ENCODE data around the gene FAM171A1. TPM values are rescaled to one million over a fixed set of nuclear protein-coding genes. Genes with fewer than 3 reads are reported as not detected.
A peak's percentile ranks its signal among the peaks of the same experiment; 100 is the strongest.
"Not testable (repeated sequence)": the region's sequence is repeated elsewhere in the genome, so short reads cannot be mapped to it uniquely, and the experiment has no call there.

Gene FAM171A1
- total RNA-seq, 2 donors from 2014 or later: 36.5 to 39.0 TPM

DNA sequence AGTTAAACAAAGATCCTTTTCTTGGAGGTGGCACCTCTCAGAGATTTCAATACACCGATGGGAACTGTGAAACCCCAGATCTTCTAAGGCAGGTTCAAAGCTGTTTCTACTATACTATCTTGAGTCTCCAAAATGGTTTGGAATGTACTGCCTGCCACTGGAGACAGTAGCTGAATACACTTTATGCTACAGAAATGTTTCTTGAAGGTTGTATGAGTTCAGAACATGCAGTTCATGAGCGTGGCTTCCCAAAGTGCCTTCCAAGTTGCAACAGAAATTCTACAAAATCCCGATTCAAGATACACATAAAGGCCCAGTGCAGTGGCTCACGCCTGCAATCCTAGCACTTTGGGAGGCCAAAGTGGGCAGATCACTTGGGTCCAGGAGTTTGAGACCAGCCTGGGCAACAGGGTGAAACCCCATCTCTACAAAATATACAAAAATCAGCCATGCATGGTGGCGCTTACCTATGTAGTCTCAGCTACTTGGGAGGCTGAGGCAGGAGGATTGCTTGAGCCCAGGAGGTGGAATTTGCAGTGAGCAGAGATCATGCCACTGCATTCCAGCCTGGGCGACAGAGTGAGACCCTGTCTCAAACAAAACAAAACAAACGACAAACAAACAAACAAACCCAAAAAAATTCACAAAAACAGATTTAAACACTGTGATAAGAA lies 36.3 kb downstream of the FAM171A1 start:
- Histone ChIP-seq H3K9me3 (ENCODE audit: control insufficient read depth, low read length) (no peaks in the 10 kb centered on the region), H3K27ac (ENCODE audit: low read depth, low read length) (no peak overlapping the region), H3K36me3 (ENCODE audit: control insufficient read depth, insufficient read depth, low read length) (peaks cover 5% of the 10 kb centered on the region), H3K27me3 (ENCODE audit: control insufficient read depth, insufficient read depth, low read length, poor library complexity, severe bottlenecking) (no peaks in the 10 kb centered on the region), H3K4me3 (ENCODE audit: low read length) (no peak overlapping the region), H3K4me1 (ENCODE audit: control insufficient read depth, insufficient read depth, low read length) (no peaks in the 10 kb centered on the region), H3K9ac (ENCODE audit: extremely low read depth, low read length, poor library complexity, severe bottlenecking) (no peak overlapping the region)
- Mint-ChIP-seq H3K27ac (no peak overlapping the region), H3K36me3 (ENCODE audit: low read depth) (peaks cover 7% of the 10 kb centered on the region), H3K4me3 (no peak overlapping the region), H3K9me3 (no peaks in the 10 kb centered on the region), H3K4me1 (peaks cover 3% of the 10 kb centered on the region), H3K27me3 (ENCODE audit: insufficient read depth) (no peaks in the 10 kb centered on the region)
- no peak for DNase-seq
- WGBS, 2 experiments (ENCODE audit: insufficient coverage in 1 of 2, insufficient read length in 1 of 2): 87 to 89% methylated on average over 5 to 7 of the region's 7 CpGs
- TF ChIP-seq, protein P1, sequence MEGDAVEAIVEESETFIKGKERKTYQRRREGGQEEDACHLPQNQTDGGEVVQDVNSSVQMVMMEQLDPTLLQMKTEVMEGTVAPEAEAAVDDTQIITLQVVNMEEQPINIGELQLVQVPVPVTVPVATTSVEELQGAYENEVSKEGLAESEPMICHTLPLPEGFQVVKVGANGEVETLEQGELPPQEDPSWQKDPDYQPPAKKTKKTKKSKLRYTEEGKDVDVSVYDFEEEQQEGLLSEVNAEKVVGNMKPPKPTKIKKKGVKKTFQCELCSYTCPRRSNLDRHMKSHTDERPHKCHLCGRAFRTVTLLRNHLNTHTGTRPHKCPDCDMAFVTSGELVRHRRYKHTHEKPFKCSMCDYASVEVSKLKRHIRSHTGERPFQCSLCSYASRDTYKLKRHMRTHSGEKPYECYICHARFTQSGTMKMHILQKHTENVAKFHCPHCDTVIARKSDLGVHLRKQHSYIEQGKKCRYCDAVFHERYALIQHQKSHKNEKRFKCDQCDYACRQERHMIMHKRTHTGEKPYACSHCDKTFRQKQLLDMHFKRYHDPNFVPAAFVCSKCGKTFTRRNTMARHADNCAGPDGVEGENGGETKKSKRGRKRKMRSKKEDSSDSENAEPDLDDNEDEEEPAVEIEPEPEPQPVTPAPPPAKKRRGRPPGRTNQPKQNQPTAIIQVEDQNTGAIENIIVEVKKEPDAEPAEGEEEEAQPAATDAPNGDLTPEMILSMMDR (conservative IDR thresholded peaks at IDR 0.05): no peak

GRCh38 chr10:15333909-15334649 lies 37.0 kb downstream of the FAM171A1 start:
- Mint-ChIP-seq H3K27ac (peak overlapping the region; percentile 64), H3K4me1 (peaks cover 3% of the 10 kb centered on the region), H3K4me3 (no peak overlapping the region), H3K9me3 (no peaks in the 10 kb centered on the region), H3K27me3 (ENCODE audit: insufficient read depth) (no peaks in the 10 kb centered on the region), H3K36me3 (ENCODE audit: low read depth) (peaks cover 7% of the 10 kb centered on the region)
- no peak overlapping the region for H3K9ac ChIP-seq (ENCODE audit: extremely low read depth, low read length, poor library complexity, severe bottlenecking)
- H3K9me3 ChIP-seq (ENCODE audit: control insufficient read depth, low read length): no peaks in the 10 kb centered on the region
- H3K4me1 ChIP-seq (ENCODE audit: control insufficient read depth, insufficient read depth, low read length): no peaks in the 10 kb centered on the region
- no peak overlapping the region for H3K27ac ChIP-seq (ENCODE audit: low read depth, low read length)
- peaks cover 5% of the 10 kb centered on the region for H3K36me3 ChIP-seq (ENCODE audit: control insufficient read depth, insufficient read depth, low read length)
- 85 to 88% methylated on average over 5 to 6 of the region's 6 CpGs for WGBS, 2 experiments (ENCODE audit: insufficient coverage in 1 of 2, insufficient read length in 1 of 2)
- TF ChIP-seq, protein P1 (conservative IDR thresholded peaks at IDR 0.05): no peak
- H3K27me3 ChIP-seq (ENCODE audit: control insufficient read depth, insufficient read depth, low read length, poor library complexity, severe bottlenecking): no peaks in the 10 kb centered on the region
- no peak overlapping the region for H3K4me3 ChIP-seq (ENCODE audit: low read length)
- no peak for DNase-seq

DNA sequence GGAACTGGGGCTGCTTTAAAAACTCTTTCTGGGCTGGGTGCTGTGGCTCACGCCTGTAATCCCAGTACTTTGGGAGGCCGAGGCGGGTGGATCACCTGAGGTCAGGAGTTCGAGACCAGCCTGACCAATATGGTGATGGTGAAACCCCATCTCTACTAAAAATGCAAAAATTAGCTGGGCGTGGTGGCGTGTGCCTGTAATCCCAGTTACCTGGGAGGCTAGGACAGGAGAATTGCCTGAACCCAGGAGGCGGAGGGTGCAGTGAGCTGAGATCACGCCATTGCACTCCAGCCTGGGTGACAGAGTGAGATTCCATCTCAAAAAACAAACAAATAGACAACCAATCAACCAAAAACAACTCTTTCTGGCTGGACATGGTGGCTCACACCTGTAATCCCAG lies 37.9 kb downstream of the FAM171A1 start:
- H3K36me3 ChIP-seq (ENCODE audit: control insufficient read depth, insufficient read depth, low read length); H3K9me3 Mint-ChIP-seq; H3K27ac ChIP-seq (ENCODE audit: low read depth, low read length); H3K4me3 Mint-ChIP-seq; H3K4me3 ChIP-seq (ENCODE audit: low read length); DNase-seq; H3K27me3 ChIP-seq (ENCODE audit: control insufficient read depth, insufficient read depth, low read length, poor library complexity, severe bottlenecking); H3K9ac ChIP-seq (ENCODE audit: extremely low read depth, low read length, poor library complexity, severe bottlenecking); H3K36me3 Mint-ChIP-seq (ENCODE audit: low read depth); H3K4me1 ChIP-seq (ENCODE audit: control insufficient read depth, insufficient read depth, low read length); H3K9me3 ChIP-seq (ENCODE audit: control insufficient read depth, low read length); H3K27ac Mint-ChIP-seq; H3K4me1 Mint-ChIP-seq; H3K27me3 Mint-ChIP-seq (ENCODE audit: insufficient read depth): not testable (repeated sequence)
- WGBS, 2 experiments (ENCODE audit: insufficient coverage in 1 of 2, insufficient read length in 1 of 2): 88 to 97% methylated on average over 6 to 8 of the region's 8 CpGs
